Stimulated activated CD4-positive, alpha-beta T cell treated with anti-CD3 and anti-CD28 coated beads, Interleukin-15, amount 100 ng/mL, for 48 hours (primary cell): ENCODE measurements around the gene PPIL3.

Experiments
- DNase-seq, 2 donors: peaks; one replicate each; pipeline ENCODE4 v3.0.0-alpha.2; 2020; ENCODE audit warnings: low read depth in 2 of 2

Gene PPIL3

DNA sequence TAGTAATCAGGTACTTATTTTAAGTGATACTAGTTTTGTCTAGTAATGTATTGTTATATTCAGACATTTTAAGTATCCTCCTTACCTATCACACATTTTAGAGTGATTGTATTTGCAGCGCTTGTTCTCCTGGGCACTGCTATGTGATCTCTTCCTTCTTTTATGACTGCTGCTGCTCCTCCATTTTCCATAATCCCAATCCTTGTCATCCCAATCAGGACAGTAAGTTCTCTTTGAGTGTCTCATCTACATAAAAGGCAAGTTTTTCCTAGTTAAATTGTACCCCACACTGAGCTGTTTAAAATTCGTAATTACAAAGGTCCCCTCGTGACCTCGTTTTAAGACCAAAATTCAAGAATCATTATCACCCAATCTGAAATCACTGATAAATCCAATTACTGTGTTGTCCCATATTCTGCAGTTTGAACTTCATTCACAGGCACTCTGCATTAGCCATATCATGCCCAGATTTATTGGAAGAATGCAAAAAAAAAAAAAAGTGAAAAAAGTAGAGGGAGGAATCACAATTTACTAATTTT lies 27.2 kb downstream of the PPIL3 start:
- DNase-seq: no peak

DNA sequence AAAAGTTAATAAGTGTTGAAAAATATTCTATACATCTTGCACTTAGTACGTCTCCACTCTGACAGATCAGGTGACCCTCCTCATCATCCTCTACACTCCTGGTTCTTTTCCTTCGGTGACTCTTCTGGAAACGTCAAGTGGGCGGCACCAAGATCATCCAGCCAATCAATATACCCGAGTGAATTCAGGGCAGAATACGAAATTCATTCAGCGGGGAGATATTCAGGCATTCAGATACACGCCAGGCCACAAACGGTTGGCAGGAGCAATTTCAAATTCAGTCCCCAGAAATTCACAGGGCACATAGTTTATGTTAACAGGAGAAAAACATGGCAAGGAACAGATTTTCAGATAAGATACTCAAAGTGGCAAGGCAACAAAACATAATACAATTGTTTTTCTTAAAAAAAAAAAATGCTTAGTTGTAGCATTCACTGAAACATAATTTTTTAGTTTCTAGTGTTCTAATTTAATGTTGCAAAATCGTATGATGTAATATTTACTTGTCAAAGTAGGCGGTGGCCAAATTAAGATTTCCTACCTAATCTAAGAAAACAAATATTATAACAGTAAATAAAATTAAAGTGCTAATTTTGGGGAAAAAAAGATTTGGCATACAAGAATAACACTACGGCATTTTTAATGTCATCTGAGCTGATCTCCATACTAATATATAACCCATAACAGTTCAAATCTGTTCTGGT lies 28.6 kb downstream of the PPIL3 start:
- no peak for DNase-seq

DNA sequence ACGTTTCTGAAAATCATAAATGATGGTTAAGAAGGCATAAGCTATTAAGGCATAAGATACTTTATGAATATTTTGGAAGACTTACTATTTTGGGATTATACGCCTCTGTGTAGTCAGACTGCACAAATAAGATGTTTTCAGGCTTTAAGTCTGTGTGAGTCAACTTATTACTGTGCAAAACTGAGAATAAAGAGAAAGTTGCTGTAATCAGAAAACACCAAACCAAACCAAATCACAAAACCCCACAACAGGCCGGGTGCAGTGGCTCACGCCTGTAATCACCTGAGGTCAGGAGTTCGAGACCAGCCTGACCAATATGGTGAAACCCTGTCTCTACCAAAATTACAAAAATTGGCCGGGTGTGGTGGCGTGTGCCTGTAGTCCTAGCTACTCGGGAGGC lies 32.1 kb downstream of the PPIL3 start:
- no peak for DNase-seq

DNA sequence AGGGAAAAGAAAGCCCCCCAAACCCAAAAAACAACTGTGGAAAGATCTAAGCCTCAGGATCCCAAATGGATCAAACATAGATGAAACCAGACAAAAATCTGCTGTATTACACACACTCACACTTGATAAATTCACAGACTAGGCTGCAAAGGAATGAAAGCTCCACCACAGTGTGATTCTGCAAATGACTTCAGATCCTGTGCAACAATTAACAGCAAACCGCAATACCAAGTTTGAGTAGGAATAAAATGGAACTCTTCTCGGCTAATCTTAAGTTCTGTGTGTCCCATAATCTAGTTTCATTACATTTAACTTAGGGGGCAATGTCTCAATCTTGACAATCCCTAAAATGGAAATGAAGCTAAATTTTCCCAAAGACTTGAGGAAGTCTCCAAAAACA lies 36.3 kb downstream of the PPIL3 start:
- no peak for DNase-seq

DNA sequence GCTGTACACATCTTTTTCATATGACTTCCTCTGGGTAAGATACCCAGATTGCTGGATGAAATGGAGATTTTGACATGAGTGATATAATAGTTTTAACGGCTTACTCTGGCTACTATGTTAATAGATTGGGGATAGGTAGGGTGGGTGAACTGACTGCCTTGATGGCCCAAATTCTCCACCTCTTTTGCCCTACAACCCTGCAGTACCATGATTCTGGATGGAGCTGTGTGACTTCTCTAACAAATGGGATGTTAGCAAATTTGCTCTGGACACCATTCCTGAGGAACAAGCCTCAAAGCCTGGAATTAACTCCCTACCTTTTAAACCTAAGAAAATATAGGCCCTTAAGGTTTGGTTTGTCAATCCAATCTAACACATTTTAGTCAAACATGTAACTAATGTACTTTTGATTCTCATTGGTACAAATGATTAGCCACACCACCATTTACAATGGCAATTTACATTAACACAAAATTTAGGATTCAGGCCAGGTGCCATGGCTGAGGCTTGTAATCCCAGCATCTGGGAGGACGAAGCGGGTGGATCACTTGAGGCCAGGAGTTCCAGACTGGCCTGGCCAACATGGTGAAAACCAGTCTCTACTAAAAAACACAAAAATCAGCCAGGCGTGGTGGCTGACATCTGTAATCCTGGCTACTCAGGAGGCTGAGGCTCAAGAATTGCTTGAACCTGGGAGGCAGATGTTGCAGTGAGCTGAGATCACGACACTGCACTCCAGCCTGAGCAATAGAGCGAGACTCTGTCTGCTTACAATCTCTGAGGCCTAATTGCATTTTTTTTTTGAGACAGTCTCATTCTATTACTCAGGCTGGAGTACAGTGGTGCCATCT lies 37.3 kb downstream of the PPIL3 start:
- DNase-seq: no peak

DNA sequence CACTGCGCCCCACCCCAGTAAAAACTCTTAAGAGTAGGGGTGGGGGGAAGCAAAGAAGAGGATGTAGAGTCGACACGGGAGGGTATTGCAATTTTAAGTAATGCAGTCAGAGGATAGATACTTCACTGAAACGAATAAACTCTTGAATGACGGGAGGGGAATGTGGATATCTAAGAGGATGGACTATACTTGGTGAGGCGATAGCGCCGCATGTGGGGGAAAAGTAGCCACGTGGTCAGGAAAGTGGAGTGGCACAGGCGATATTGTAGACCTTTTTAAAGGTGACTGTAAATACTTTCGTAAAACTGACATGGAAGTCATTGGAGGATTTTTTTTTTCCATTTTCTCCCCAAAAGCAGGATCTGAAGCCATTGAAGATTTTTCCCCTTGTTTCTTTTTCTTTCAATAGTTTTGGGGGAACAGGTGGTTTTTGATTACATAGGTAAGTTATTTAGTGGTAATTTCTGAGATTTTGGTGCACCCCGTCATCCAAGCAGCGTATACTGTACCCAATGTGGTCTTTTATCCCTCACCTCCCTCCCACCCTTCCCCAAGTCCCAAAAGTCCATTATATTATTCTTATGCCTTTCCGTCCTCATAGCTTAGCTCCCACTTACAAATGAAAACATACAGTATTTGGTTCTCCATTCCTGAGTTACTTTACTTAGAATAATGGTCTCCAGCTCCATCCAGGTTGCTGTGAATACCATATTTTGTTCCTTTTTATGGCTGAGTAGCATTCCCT lies 38.2 kb downstream of the PPIL3 start:
- DNase-seq: no peak

DNA sequence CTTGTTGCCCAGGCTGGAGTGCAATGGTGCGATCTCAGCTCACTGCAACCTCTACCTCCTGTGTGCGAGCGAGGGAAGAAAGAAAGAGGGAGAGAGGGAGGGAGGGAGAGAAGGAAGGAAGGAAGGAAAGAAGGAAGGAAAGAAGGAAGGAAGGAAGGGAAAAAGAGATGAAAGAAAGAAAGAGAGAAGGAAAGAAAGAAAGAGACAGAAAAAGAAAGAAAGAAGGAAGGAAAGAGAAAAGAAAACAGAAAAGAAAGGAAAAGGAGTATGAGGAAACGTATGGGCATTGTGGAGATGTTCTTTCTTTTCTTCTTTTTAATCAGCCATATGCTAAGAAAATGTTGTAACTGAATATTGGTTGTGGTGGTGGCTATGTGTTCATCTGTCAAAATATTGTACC lies 40.9 kb downstream of the PPIL3 start:
- DNase-seq: no peak

DNA sequence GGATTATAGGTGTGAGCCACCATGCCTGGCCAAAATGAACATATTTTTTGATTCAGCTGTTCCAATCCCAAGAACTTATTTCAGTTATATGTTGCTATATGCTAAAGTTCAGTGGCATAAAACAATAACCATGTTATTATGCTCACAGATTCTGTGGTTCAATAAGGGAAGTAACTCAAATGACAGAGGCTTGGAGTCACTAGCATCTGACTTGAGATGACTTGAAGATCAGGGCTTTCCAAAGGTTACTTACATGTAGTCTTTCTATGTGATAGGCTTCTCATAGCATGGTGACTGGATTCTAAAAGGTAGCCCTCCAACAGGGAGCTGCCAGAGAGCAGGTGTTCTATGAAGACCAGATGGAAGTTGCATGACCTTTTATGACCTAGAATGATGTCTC lies 41.6 kb downstream of the PPIL3 start:
- no peak for DNase-seq

DNA sequence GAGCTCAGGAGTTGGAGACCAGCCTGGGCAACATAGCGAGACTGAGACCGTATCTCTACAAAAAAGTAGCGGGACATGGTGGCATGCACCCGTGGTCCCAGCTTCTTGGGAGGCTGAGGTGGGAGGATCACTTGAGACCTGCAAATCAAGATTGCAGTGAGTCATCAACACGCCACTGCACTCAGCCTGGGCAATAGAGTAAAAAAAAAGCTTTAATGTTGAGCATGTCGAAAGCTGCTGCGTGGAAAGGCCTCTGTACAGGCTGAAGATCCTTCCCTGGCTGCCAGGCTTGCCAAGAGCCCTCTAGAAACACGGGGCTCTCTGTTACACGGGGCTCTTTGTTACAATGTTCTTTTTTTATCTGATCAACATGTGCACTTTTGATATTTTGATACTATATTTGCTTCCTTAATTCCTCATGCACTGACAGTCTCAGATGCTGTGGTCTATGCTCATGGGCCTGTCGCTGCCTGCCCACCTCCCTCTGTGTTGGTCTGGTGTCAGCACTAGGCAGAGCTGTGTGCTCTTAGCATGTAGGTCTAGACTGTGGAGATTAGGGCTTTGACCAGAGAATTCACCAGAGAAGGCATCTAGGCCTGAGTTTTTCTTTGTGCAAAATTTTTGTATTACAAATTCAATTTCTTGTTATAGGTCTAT lies 43.1 kb downstream of the PPIL3 start:
- no peak for DNase-seq

DNA sequence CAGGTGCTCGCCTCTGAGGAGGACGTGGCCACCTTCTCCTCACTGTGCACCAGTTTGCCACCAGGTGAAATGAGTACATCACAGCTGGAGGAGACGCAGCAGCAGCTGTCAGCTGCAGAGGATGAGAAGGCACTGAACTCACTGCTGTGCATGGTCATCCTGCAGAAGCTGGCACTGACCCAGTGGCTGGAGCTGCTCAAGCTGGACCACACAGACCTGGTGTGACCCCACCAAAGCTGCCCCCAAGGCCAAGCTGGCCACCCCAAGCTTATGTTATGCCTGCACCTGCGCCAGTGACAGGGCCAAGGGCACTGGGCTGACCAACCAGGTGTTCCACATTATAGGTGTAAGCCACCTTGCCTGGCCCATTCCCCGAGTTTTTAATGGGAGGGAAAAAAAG lies 43.7 kb downstream of the PPIL3 start:
- no peak for DNase-seq

DNA sequence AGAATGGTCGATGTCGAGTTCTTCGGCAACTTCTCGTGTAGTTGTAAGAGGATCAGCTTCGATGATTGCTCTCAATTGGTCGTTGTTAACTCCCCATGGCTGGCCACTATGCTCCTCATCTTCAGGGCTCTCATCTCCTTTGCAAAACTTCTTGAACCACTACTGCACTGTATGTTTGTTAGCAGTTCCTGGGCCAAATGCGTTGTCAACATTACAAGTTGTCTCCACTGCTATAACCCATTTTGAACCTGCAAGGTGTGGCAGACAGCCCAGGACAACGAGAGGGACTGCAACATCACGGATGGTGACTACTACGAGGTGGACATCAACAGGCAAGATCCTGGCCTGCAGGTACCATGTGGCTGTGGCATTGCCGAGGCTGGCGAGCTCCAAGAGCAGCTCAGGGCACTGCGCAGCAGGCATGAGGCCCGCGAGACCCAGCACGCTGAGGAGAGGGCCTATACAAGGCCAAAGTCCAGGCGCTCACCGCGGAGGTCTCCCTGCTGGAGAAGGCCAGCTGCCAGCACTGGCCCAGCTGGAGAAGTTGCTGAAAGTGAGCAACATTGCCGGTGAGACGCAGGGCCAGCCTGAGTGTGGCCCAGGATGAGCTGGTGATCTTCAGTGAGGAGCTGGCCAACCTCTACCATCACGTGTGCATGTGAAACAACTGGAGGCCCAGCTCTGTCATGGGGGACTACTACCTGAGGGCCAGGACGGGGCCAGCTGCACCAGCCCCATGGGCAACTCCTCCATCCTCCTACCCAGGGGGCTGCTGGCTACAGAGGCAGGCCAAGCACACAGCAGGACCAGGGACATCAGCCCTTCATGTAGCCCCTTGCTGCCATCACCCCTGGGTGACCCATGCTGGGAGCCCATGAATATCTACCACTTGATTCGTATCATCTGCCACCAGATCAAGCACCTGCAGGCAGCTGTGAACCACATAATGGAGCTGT lies 44.6 kb downstream of the PPIL3 start:
- DNase-seq: no peak

DNA sequence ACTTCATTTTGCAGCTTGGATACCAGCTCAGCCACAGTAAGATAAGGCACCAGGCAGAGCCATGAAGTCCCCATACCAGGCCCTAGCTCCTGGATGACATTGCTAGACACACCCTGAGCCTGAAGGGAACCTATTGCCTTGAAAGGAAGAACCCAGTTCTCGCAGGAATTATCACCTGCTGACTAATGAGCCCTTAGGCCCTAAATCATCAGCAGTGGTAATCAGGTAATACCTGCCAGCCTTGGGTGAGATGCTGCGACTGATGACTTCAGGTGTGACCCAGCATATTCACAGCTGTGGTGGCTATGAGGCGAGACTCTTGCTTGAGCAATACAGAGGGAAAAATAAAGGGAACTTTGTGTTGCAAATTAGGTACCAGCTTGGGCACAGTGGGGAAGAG lies 49.4 kb downstream of the PPIL3 start:
- DNase-seq: no peak

DNA sequence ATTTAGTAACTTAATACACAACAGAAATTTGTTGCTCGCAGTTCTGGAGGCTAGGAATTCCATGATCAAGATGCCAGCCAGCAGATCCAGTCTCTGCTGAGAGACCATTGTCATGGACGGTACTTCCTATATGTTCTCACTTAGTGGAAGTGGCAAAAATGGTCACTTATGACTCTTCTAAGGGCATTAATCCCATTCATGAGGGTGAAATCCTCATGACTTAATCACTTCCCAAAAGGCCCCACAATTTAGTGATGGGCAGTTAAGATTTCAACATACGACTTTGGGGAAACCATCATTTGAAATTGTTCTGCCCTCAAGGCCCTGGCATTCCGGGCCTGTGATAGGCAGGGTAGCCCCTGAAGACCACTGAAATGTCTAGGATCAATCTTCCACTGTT lies 54.2 kb downstream of the PPIL3 start:
- no peak for DNase-seq

DNA sequence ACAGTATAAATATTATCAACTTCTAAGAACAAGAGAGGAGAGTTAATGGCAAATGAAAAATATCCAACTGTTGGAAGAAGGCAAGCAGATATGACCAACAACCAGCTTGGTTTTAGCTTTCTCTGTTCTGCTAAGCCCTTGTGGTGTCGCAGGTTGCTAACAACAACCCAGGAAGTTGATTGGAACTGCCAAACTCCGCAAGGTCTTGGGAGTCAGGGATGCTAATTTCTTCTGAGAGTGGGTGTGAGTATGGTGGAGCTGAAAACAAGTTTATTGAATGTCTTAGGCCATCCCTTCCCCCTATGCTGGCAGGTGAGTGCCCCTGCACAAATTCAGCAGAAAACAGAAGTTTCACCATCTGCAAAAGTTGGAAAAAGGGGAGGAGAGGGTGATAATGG lies 59.6 kb downstream of the PPIL3 start:
- no peak for DNase-seq

DNA sequence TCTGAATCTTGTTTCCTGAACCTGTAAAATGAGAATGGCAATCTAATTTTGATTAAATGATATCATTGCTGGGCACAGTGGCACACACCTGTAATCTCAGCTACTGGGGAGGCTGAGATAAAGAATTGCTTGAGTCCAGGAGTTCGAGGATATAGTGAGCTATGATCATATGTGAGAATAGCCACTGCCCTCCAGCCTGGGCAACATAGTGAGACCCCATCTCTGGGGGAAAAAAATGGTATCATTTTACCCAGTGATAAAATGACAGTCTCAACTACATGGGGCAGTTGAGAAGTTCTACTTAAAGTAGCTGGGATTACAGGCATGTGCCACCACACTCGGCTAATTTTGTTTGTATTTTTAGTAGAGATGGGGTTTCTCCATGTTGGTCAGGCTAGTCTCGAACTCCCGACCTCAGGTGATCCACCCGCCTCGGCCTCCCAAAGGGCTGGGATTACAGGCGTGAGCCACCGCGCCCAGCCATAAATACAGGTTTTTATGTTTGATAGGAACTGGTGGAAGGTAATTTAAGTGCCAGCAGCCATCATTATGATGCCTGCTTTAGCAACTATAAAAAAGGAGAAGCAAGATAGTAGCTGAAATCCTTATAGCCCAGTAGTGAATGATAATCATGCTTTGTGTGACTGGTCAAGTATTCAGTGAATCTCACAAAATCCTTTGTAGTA lies 60.2 kb downstream of the PPIL3 start:
- DNase-seq: no peak

DNA sequence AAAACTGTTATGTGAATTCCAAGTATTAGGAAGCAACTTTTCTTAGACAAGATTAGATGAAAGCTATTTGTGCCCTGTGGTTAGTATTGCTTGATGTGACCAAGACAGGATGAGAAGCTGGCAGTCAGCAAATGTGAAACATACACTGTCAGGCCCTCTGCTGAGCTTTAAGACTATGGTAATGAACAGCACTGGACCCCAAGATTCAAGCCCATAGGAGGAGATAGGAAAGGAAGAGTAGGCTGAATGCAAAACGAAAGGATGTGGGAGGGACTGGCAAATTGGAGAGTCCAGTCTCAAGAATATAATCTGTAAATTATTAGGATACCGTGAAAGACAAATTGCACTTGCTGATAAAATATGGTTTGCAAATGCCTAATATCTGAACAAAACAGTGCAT lies 60.8 kb downstream of the PPIL3 start:
- no peak for DNase-seq

DNA sequence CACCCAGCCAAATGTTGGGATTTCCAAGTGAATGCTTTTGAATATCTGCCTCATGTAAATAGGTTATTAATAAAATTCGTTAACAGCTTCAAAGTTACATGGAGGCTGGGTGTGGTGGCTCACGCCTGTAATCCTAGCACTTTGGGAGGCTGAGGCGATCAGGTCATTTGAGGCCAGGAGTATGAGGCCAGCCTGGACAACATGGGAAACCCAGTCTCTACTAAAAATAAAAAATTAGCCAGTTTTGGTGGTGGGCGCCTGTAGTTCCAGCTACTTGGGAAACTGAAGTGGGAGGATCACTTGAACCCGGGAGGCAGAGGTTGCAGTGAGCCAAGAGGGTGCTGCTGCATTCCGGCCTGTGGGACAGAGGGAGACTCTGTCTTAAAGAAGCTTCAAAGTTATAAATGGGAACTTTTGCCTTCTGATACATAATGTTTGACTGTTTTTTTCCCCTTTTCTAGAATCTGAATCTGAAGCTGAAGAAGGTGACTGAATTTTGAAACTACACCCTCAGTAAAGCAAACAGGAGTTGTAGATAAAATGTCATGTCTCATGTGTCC lies 67.1 kb downstream of the PPIL3 start:
- DNase-seq: no peak
